NCI-H748 treated with DMSO at 0.1 percent for 48 hours (cell line): ENCODE results near the gene IPO4.
"Not testable (repeated sequence)": the region's sequence is repeated elsewhere in the genome, so short reads cannot be mapped to it uniquely, and the experiment has no call there.

Source experiments
- DNase-seq: peaks from one replicate; lab custom pipeline; 2025; lab: John Stamatoyannopoulos, UW

Gene IPO4

GRCh38 chr14:24188251-24189058 is at the start of gene IPO4:
Gene IPO4 (minus strand): TSS chr14:24188816. CDS start chr14:24188787, 29 bp downstream.
- DNase-seq: peak; percentile 93

- DNase-seq: no peak
These were observed 49.5 kb upstream of the IPO4 start for GRCh38 chr14:24238123-24238522.

- no peak for DNase-seq
These were observed 48.9 kb upstream of the IPO4 start for GRCh38 chr14:24237463-24237955.

- no peak for DNase-seq
These were observed 48.3 kb upstream of the IPO4 start for GRCh38 chr14:24236689-24237462.

- no peak for DNase-seq
These were observed 47.4 kb upstream of the IPO4 start for GRCh38 chr14:24235804-24236688.

- no peak for DNase-seq
These were observed 45.7 kb upstream of the IPO4 start for GRCh38 chr14:24234095-24235005.

- no peak for DNase-seq
These were observed 44.9 kb upstream of the IPO4 start for GRCh38 chr14:24233538-24233866.

GRCh38 chr14:24232645-24233537 is 44.3 kb upstream of the IPO4 start, which contains the start of gene GMPR2:
Gene GMPR2 (plus strand): TSS chr14:24232929. CDS start chr14:24233254, 325 bp downstream.
- DNase-seq: no peak

GRCh38 chr14:24232121-24232644 is 43.6 kb upstream of the IPO4 start, which contains the start of gene NEDD8:
Gene NEDD8 (minus strand): TSS chr14:24232367. CDS start chr14:24232267, 100 bp downstream.
- peak; percentile 86 for DNase-seq

GRCh38 chr14:24231263-24232120 is 42.9 kb upstream of the IPO4 start:
- DNase-seq: no peak

- no peak for DNase-seq
These were observed 40.3 kb upstream of the IPO4 start for GRCh38 chr14:24228902-24229301.

GRCh38 chr14:24226473-24226872 is 37.9 kb upstream of the IPO4 start:
- no peak for DNase-seq

GRCh38 chr14:24224618-24225071 is 36.0 kb upstream of the IPO4 start:
- DNase-seq: no peak

GRCh38 chr14:24222987-24223386 is 34.4 kb upstream of the IPO4 start:
- not testable (repeated sequence) for DNase-seq

- no peak for DNase-seq
These were observed 30.9 kb upstream of the IPO4 start for GRCh38 chr14:24219521-24219920.

- no peak for DNase-seq
These were observed 30.5 kb upstream of the IPO4 start for GRCh38 chr14:24219080-24219479.

- not testable (repeated sequence) for DNase-seq
These were observed 28.3 kb upstream of the IPO4 start for GRCh38 chr14:24216876-24217275.

GRCh38 chr14:24216345-24216699 is 27.7 kb upstream of the IPO4 start:
- no peak for DNase-seq
